HepG2 (cell line): ENCODE results near the gene LEMD1. TPM values are rescaled to one million over a fixed set of nuclear protein-coding genes. Genes with fewer than 3 reads are reported as not detected.

ENCODE experiments used
- ATAC-seq: fragments of 200-7000 bp; cut with Tn5 transposase; 3 replicates; pipeline ENCODE4 v1.9.1; 2020; ENCODE audit warnings: mild to moderate bottlenecking, moderate library complexity
- BruUV-seq: library from RNA; stranded (reverse); fragments of 400-500 nt; replicated peaks from 2 replicates; lab custom pipeline; 2021; lab: Mats Ljungman, UMichigan
- CTCF ChIA-PET: fragments of 300-600 bp; formaldehyde crosslinking; extraction: SDS; loops from one replicate; lab custom pipeline; 2021; ENCODE audit warnings: low total read pairs, inconsistent platforms, low intra/inter-chr PET ratio; lab: Yijun Ruan, JAX
- POLR2A ChIA-PET: fragments of 350-600 bp; sonication (Branson Sonifier 250); formaldehyde crosslinking; loops from one replicate; lab custom pipeline; 2020; ENCODE audit warnings: antibody characterized with exemption, inconsistent platforms; lab: Yijun Ruan, JAX
- DNase-seq: peaks from one replicate; pipeline ENCODE4 v3.0.0-alpha.2; 2015; ENCODE audit warnings: low spot score
- FAIRE-seq: peaks from 3 replicates; lab custom pipeline; 2011; peaks lifted over from hg19 to GRCh38; lab: Jason Lieb, UNC
- H2AFZ ChIP-seq: one replicate; pipeline ENCODE4 v1.6.1; 2011; ENCODE audit warnings: low read length, inconsistent platforms
- H3K27ac ChIP-seq: fragments of 300-600 bp; 3 replicates; pipeline ENCODE4 v1.8.0; 2011; ENCODE audit warnings: mixed run types, mild to moderate bottlenecking, mixed read lengths, low read length, inconsistent platforms; ENCODE audit not compliant: insufficient read depth; ENCODE audit errors: extremely low read length
- H3K27me3 ChIP-seq, 2 experiments: fragments of 200-600 bp in 1 of 2; 2 replicates in 1 of 2; 3 replicates in 1 of 2; pipeline versions ENCODE4 v1.6.0 to v1.8.0; 2011; ENCODE audit warnings: low read length in 2 of 2, mild to moderate bottlenecking in 2 of 2, moderate library complexity in 2 of 2, inconsistent platforms in 1 of 2; ENCODE audit not compliant: insufficient read depth in 2 of 2, control insufficient read depth in 1 of 2
- H3K36me3 ChIP-seq, 2 experiments: fragments of 200-600 bp in 1 of 2; replicated peaks in 1 of 2; 2 replicates in 1 of 2; 3 replicates in 1 of 2; pipeline versions ENCODE4 v1.5.1 to v1.8.0; 2011; ENCODE audit warnings: low read length in 2 of 2, inconsistent platforms in 1 of 2; ENCODE audit not compliant: insufficient read depth in 2 of 2, control insufficient read depth in 1 of 2
- H3K4me1 ChIP-seq: 2 replicates; pipeline ENCODE4 v1.5.1; 2012; ENCODE audit warnings: low read length, inconsistent platforms; ENCODE audit not compliant: insufficient read depth
- H3K4me2 ChIP-seq: 2 replicates; pipeline ENCODE4 v1.6.0; 2011; ENCODE audit warnings: low read depth, low read length, inconsistent platforms
- H3K4me3 ChIP-seq, 3 experiments: fragments of 200-600 bp in 1 of 3; sonication (generic), shearing (Covaris generic) in 1 of 3; replicated peaks in 1 of 3; 2 replicates each; pipeline ENCODE4 v1.5.1; 2011 to 2016; ENCODE audit warnings: low read length in 3 of 3, inconsistent platforms in 2 of 3, low read depth in 2 of 3, mild to moderate bottlenecking in 2 of 3, control low read depth in 1 of 3, mixed read lengths in 1 of 3; ENCODE audit not compliant: insufficient read depth in 1 of 3
- H3K79me2 ChIP-seq: one replicate; pipeline ENCODE4 v1.6.1; 2011; ENCODE audit warnings: low read length, inconsistent platforms; ENCODE audit not compliant: insufficient read depth
- H3K9ac ChIP-seq: 2 replicates; pipeline ENCODE4 v1.6.0; 2011; ENCODE audit warnings: mild to moderate bottlenecking, low read depth, low read length, inconsistent platforms; ENCODE audit not compliant: insufficient read depth
- H3K9me3 ChIP-seq: 2 replicates; pipeline ENCODE4 v1.5.1; 2012; ENCODE audit warnings: mild to moderate bottlenecking, low read length
- H4K20me1 ChIP-seq: 2 replicates; pipeline ENCODE4 v1.6.0; 2011; ENCODE audit warnings: inconsistent platforms, mild to moderate bottlenecking, low read length, moderate library complexity; ENCODE audit not compliant: insufficient read depth
- GATAD1 ChIP-seq: IDR thresholded peaks from 2 replicates; pipeline ENCODE4 v1.6.1; 2016; ENCODE audit warnings: missing genetic modification reagents, missing compliant biosample characterization
- HDAC1 ChIP-seq: sonication (generic); formaldehyde crosslinking; IDR thresholded peaks from 2 replicates; pipeline ENCODE4 v1.5.1; 2020; ENCODE audit warnings: mild to moderate bottlenecking, missing genetic modification reagents
- ISX ChIP-seq: sonication (generic); formaldehyde crosslinking; conservative IDR thresholded peaks from 2 replicates; pipeline ENCODE4 v1.5.0; 2020; ENCODE audit warnings: missing genetic modification reagents
- PAWR ChIP-seq: sonication (generic); formaldehyde crosslinking; IDR thresholded peaks from 2 replicates; pipeline ENCODE4 v1.4.0; 2020; ENCODE audit warnings: missing genetic modification reagents, mild to moderate bottlenecking, borderline replicate concordance
- RBM39 ChIP-seq: fragments of 200-400 bp; formaldehyde crosslinking; IDR thresholded peaks from one replicate; pipeline ENCODE4 v1.6.1; 2018; ENCODE audit warnings: antibody characterized with exemption, mild to moderate bottlenecking, low read depth, low read length; ENCODE audit not compliant: poor library complexity, severe bottlenecking
- SRY ChIP-seq: sonication (generic); formaldehyde crosslinking; IDR thresholded peaks from 2 replicates; pipeline ENCODE4 v1.8.0; 2022; ENCODE audit warnings: mild to moderate bottlenecking, missing genetic modification reagents
- ZNF619 ChIP-seq: sonication (generic); formaldehyde crosslinking; IDR thresholded peaks from 2 replicates; pipeline ENCODE4 v1.4.0; 2020; ENCODE audit warnings: mild to moderate bottlenecking, missing genetic modification reagents
- WGBS: methylation state at CpG from one replicate; pipeline ENCODE4 v1.1.6; 2017; ENCODE audit warnings: low lambda C conversion rate; 5-methylcytosine and 5-hydroxymethylcytosine counted together
- in situ Hi-C: cut with HindIII; loops from 2 replicates; pipeline ENCODE4 v1.10.0; 2017; ENCODE audit warnings: low pct_unique_long_range_greater_than_20kb; ENCODE audit not compliant: extremely low pct_ligation_motif_present
- intact Hi-C: fragments of 100-400 bp; cut with micrococcal nuclease; formaldehyde crosslinking; loops from one replicate; pipeline ENCODE4 v1.10.0; 2022; ENCODE audit not compliant: unreplicated experiment
- polyA plus RNA-seq, 8 experiments: library from polyadenylated mRNA; depleted of rRNA in 3 of 8; stranded (reverse) in 7 of 8; unstranded in 1 of 8; fragments of >200 nt; fragmentation: Illumina TruSeq in 4 of 8; extraction: Trizol in 4 of 8; gene quantifications; 2 replicates each; pipeline versions ENCODE4 v1.2.1 to v1.2.3, GENCODE V29; 2011 to 2016; ENCODE audit warnings: low read depth in 4 of 8, missing spikeins in 1 of 8, mixed read lengths in 1 of 8; ENCODE audit not compliant: insufficient read depth in 1 of 8
- total RNA-seq, 5 experiments: library from RNA; depleted of rRNA; stranded (reverse); fragments of >200 nt; fragmentation: Illumina TruSeq; extraction: Trizol; gene quantifications; 2 replicates each; pipeline ENCODE4 v1.2.3, GENCODE V29; 2016; ENCODE audit warnings: low read depth in 1 of 5
- TF ChIP-seq, protein P1 (sequence below): sonication (generic); formaldehyde crosslinking; IDR thresholded peaks from 2 replicates; pipeline ENCODE4 v1.8.1; 2023; ENCODE audit warnings: mild to moderate bottlenecking, inconsistent platforms, moderate library complexity, missing genetic modification reagents, borderline replicate concordance
- TF ChIP-seq, protein P2 (sequence below): IDR thresholded peaks from 2 replicates; pipeline ENCODE4 v1.6.1; 2016; ENCODE audit warnings: low read depth, borderline replicate concordance
- TF ChIP-seq, protein P3 (sequence below): sonication (generic); formaldehyde crosslinking; IDR thresholded peaks from 2 replicates; pipeline ENCODE4 v1.4.0; 2020; ENCODE audit warnings: missing genetic modification reagents

The LEMD1 gene
- total and polyA plus RNA-seq, 2 of the 13 experiments (the other 11 are each of a cell fraction or from before 2014, with no cell fraction given), result 1.4 to 2.3 TPM

DNA sequence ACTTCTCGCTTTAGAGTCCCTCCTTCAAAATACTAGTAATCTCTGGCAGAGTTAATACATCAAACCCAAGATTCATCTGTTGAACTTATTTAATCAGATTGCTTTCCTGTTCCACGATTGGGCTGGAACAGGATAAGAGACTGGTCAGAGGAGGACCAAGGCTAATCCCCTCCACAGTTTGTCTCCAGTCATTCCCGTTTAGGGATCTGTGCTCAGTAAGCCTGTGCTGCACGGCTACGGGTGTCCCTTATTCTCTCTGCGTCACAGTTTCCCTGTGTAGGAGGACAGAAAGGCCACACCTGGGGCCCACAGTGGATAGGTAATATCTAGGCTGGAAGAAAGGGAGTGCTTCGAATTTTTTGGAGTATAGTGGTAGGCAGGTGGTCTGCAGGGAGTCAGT is 83.8 kb downstream of the LEMD1 start (continued):
- TF ChIP-seq, protein P1, sequence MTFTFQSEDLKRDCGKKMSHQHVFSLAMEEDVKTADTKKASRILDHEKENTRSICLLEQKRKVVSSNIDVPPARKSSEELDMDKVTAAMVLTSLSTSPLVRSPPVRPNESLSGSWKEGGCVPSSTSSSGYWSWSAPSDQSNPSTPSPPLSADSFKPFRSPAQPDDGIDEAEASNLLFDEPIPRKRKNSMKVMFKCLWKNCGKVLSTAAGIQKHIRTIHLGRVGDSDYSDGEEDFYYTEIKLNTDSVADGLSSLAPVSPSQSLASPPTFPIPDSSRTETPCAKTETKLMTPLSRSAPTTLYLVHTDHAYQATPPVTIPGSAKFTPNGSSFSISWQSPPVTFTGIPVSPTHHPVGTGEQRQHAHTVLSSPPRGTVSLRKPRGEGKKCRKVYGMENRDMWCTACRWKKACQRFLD, result no peak
- no peak for TF ChIP-seq HDAC1 (CRISPR knock-in tag)
- TF ChIP-seq ISX (CRISPR knock-in tag), result no peak

DNA sequence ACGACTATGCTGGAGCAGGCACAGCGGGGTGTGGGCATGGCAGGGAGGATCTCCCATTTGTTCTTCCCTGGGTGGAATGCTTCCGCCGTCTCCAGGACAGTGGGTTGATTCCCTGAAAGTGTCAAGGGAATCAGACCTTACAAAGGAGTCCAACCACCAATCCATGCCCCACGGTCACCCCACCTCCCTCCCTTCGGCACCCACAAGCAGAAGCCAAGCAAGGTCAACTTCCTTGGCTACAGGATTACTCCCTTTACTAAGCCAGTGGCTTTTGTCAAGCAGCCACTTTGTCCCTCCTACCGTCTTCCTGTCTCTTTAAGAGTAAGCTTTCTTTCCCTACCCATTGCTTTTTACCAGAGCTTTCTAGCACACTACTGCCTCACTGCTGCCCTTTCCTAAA is 84.4 kb downstream of the LEMD1 start:
- Histone ChIP-seq H3K9me3 (no peaks in the 10 kb centered on the region), H3K4me1 (no peaks in the 10 kb centered on the region), H2AFZ (no peak overlapping the region), H3K27me3 (peaks cover 5 to 35% of the 10 kb centered on the region in 2 experiments), H4K20me1 (no peaks in the 10 kb centered on the region), H3K79me2 (no peaks in the 10 kb centered on the region), H3K27ac (no peak overlapping the region), H3K4me3 (no peak overlapping the region), H3K4me2 (no peak overlapping the region), H3K36me3 (no peaks in the 10 kb centered on the region), H3K9ac (no peak overlapping the region)
- ChIA-PET CTCF (no interaction called here), POLR2A (no interaction called here)
- intact Hi-C loops, result loop anchor here (5.0 to 10.0 kb wide), 2 partner anchors 117 to 150 kb away; partner anchors contain the start of gene BLACAT1
- FAIRE-seq, result no peak
- 2% methylated on average over 3 of the region's 7 CpGs for WGBS
- in situ Hi-C loops, result loop anchor here (10.0 kb wide), 1 partner anchor 363 kb away; no protein-coding TSS in a partner anchor
- no TSS peak for BruUV-seq
- no peak for ATAC-seq
- DNase-seq, result no peak
- no peak for TF ChIP-seq ZNF619 (CRISPR knock-in tag)
- TF ChIP-seq PAWR, result no peak
- TF ChIP-seq SRY (CRISPR knock-in tag), result no peak
- no peak for TF ChIP-seq GATAD1 (CRISPR knock-in tag)
- TF ChIP-seq, protein P2, sequence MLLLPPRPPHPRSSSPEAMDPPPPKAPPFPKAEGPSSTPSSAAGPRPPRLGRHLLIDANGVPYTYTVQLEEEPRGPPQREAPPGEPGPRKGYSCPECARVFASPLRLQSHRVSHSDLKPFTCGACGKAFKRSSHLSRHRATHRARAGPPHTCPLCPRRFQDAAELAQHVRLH, result no peak
- TF ChIP-seq RBM39, result no peak
- TF ChIP-seq, protein P3, sequence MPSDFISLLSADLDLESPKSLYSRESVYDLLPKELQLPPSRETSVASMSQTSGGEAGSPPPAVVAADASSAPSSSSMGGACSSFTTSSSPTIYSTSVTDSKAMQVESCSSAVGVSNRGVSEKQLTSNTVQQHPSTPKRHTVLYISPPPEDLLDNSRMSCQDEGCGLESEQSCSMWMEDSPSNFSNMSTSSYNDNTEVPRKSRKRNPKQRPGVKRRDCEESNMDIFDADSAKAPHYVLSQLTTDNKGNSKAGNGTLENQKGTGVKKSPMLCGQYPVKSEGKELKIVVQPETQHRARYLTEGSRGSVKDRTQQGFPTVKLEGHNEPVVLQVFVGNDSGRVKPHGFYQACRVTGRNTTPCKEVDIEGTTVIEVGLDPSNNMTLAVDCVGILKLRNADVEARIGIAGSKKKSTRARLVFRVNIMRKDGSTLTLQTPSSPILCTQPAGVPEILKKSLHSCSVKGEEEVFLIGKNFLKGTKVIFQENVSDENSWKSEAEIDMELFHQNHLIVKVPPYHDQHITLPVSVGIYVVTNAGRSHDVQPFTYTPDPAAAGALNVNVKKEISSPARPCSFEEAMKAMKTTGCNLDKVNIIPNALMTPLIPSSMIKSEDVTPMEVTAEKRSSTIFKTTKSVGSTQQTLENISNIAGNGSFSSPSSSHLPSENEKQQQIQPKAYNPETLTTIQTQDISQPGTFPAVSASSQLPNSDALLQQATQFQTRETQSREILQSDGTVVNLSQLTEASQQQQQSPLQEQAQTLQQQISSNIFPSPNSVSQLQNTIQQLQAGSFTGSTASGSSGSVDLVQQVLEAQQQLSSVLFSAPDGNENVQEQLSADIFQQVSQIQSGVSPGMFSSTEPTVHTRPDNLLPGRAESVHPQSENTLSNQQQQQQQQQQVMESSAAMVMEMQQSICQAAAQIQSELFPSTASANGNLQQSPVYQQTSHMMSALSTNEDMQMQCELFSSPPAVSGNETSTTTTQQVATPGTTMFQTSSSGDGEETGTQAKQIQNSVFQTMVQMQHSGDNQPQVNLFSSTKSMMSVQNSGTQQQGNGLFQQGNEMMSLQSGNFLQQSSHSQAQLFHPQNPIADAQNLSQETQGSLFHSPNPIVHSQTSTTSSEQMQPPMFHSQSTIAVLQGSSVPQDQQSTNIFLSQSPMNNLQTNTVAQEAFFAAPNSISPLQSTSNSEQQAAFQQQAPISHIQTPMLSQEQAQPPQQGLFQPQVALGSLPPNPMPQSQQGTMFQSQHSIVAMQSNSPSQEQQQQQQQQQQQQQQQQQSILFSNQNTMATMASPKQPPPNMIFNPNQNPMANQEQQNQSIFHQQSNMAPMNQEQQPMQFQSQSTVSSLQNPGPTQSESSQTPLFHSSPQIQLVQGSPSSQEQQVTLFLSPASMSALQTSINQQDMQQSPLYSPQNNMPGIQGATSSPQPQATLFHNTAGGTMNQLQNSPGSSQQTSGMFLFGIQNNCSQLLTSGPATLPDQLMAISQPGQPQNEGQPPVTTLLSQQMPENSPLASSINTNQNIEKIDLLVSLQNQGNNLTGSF, result no peak
